Astrocyte of the hippocampus (primary cell): ENCODE data around the gene BACE1-AS.

ENCODE experiments used
- DNase-seq: peaks from one replicate; pipeline ENCODE4 v3.0.0; 2011; ENCODE audit warnings: low read depth, low spot score

The BACE1-AS gene

GRCh38 chr11:117289795-117290194 lies 1.4 kb upstream of the BACE1-AS start:
- no peak for DNase-seq

- DNase-seq, result no peak
These were observed 1.5 kb downstream of the BACE1-AS start for GRCh38 chr11:117292616-117293015.

- DNase-seq, result no peak
These were observed 4.4 kb downstream of the BACE1-AS start for GRCh38 chr11:117295438-117296137.

- DNase-seq, result no peak
These were observed 5.7 kb downstream of the BACE1-AS start for GRCh38 chr11:117296881-117297280.

DNA sequence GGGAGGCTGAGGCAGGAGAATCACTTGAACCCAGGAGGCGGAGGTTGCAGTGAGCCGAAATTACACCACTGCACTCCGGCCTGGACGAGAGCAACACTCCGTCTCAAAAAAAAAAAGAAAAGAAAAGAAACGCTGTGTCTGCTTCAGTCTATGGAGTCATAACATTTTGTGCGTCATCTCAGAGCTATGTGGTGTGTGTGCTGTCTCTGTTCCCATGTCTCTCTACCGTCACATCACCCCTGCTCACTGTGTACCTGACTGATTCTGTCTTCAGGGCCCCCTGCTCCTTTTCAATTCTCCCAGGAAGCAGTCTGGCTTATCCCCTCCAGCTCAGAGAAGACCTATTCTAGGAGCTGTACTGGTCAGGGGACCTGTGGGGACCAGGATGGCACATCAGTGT lies 7.0 kb downstream of the BACE1-AS start:
- no peak for DNase-seq

- DNase-seq, result no peak
These were observed 8.5 kb downstream of the BACE1-AS start for GRCh38 chr11:117299351-117300282.

DNA sequence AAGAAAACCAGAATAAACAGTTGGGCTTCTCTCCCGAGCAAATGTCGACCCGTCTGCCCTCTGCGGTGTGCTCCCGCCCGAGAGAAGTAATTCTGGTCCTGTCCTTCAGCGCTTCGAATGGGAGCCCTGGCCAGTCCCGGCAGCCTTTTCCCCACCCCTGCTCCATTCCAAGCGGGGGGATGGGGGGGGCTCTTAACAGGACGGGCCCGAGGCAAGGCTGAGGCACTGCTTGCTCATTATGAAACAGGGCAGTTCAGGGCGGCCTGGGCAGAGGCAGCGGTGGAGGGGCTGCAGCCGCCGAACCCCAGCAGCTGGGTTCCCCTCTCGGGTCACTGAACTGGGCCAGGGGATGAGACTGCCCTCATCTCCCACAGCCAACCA lies 9.1 kb downstream of the BACE1-AS start:
- DNase-seq, result peak; percentile 76

- no peak for DNase-seq
These were observed 9.6 kb downstream of the BACE1-AS start for GRCh38 chr11:117300773-117301172.

GRCh38 chr11:117302228-117302627 lies 11.1 kb downstream of the BACE1-AS start:
- DNase-seq, result no peak

GRCh38 chr11:117303101-117303500 lies 12.0 kb downstream of the BACE1-AS start:
- no peak for DNase-seq

- DNase-seq, result no peak
These were observed 12.6 kb downstream of the BACE1-AS start for GRCh38 chr11:117303646-117304315.

DNA sequence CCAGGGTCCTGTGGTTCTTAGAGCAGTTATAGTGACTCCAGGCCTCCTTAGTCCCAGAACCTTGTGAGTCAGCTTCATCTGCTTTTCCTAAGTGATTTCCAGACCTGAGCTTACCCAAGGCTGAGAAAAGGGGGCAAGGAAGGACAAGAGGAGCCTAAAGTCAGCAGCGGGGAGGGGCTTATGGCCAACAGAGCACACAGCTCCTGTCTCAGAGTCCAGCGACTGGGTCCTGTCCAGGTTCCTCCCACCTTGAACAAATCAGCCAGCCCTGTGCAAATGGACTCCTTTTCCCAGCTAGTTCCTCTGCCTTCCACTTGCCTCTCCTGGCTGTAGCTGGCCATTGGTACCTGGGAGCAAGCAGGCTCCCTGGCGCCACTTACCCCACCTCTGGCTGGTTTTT lies 14.0 kb downstream of the BACE1-AS start:
- no peak for DNase-seq

- no peak for DNase-seq
These were observed 18.2 kb downstream of the BACE1-AS start for GRCh38 chr11:117309310-117309709.

- no peak for DNase-seq
These were observed 21.9 kb downstream of the BACE1-AS start for GRCh38 chr11:117313091-117313490.

GRCh38 chr11:117313828-117314768 lies 23.0 kb downstream of the BACE1-AS start:
- no peak for DNase-seq

DNA sequence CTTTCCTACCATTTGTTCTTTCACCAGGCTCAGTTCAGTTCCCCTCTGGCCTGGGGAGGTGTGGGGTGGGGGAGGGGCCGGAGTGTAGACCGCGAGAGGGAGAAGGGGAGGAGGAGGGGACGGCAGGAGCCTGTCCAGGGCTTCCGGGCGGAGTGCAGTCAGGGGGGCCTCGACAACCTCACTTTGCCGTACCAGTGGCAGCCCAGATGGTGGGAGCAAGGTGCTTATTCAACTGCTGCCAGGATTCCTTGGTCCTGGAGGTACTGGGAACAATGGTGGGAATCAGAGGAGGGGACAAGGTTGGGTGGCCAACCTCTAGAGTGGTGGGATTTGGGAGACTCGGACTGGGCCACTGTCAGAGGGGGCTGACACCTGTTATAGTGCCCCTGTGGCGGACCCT lies 23.7 kb downstream of the BACE1-AS start:
- DNase-seq, result peak; percentile 29

GRCh38 chr11:117315285-117316196 lies 24.4 kb downstream of the BACE1-AS start:
- DNase-seq, result peak; percentile 13

DNA sequence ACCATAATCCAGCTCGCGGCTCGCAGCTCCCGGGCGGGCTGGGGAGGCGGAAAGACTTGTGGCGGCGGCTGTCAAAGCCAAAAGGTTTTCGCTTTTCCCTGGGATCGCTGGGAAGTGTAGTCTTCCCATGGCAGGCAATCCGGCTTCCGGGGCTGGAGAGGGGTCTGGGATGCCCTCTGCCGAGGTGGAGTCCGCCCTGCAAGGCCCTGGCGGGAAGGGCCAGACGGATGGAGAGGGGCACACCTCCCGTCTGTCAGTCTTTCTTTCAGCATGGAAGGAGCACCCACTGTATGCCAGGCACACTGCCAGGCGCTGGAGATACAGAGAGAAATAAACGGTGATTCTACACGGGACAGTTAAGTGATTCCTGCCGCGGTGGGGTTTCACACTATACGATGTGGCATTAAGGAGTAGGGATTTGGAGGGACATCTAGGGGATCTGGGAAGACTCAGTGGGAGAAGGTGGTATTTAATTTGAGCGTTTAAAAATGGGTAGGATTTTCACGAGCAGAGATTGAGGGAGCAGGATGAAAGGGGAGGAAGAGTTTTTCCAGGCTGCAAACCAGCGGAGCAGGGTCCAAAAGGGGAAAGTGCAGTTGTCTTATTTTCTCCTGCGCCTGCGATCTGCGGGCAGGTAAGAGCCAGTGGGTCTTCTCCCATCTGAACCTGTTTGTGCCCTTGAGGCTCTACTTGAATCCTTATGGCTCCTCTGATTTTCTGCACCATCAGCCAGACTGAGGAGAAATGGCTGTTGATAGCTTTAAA lies 25.2 kb downstream of the BACE1-AS start, which contains the start of gene BACE1:
BACE1 (minus strand) TSS at position 60 of the 765 bp plus-strand sequence. CDS start 461 bp downstream, outside the sequence.
- peak; percentile 94 for DNase-seq

GRCh38 chr11:117318738-117319137 lies 27.6 kb downstream of the BACE1-AS start:
- no peak for DNase-seq
